DMS153 (cell line): ENCODE measurements around the gene SHISA5.
"Not testable (repeated sequence)": the region's sequence is repeated elsewhere in the genome, so short reads cannot be mapped to it uniquely, and the experiment has no call there.

ENCODE experiments used
- DNase-seq: peaks from one replicate; lab custom pipeline; 2025; lab: John Stamatoyannopoulos, UW

Gene SHISA5

DNA sequence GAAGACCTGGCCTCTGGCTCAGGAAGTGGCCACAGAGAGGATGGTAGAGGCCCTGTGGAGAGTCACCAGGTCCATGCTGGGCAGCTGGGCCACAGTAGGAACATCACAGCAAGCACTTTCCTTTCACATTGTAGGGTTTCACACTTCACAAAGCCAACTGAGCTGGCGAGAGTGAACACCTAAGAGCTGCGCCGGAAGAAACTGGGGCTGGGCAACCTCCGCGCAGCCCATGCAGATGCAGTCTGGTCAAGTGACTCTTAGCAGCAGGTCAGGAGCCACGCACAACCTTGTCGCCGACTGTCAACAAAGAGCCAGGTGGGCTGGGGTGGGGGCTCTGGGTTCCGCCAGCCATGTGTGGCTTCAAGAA is 15.3 kb upstream of the SHISA5 start:
- DNase-seq, result no peak

DNA sequence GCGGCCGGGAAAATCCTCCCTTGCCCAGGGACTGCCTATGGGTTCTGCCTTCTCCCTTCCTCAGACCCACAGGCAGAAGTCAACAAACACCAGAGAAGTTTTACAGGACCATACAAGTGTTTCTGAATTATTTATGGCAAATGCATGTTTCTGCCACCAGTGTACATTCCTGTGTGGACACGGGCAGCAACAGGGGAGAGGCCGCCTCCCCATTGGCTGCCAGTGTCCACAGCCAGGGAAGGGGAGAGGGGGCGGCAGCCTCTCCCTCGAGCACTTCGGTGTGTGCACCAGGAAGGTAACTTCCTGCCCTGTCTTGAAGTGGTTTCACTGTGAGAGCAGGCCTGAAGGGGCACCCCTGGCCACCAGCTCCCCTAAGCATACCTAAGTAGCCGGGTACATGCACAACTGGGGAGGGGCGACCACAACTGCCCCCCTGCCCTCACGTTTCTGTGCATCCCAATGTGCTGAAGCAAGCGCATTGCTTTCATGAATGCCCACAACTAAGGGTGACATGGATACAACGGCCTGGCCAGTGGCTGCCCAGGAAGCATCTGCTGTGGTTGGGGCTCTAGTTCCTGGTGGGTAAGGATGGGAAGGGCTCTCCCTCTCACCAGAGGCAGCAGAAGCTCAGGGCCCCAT is 14.8 kb upstream of the SHISA5 start:
- DNase-seq, result no peak

DNA sequence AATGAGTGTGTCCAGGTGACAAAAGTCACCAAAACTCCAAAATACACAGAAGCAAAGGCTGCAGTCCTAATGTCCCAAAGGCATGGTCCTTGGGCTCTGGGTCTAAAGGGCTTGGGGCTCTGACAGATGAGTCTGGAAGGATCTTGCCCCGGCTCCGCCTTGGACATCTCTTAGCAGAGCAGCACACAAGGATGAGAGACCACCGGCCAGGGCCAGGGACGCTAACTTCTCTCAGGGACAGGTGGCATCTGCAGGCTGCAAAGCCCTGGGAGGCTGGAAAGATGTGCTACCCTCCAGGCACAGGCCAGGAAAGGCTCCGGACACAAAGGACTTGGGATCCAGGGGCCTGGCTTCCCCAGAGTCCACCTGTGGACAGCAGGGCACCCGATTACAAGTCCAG is 14.1 kb upstream of the SHISA5 start:
- no peak for DNase-seq

DNA sequence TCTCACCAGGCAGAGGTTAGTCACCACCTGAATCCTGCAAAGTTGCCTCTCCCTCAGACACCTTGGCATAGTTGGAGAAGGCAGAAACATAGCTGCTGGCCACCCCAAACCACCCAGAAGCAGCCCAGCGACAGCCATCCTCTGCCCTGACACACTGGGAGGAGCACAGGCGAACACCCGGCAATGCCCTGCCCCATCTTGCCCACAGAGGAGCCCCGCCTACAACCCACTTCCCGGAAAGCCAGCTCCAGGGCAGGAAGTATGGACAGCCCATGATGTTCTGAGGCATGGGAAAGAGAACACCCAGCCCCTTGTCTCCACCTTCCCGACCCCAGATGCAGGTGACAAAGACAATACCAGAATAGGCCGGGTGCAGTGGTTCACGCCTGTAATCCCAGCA is 12.6 kb upstream of the SHISA5 start:
- DNase-seq, result no peak

DNA sequence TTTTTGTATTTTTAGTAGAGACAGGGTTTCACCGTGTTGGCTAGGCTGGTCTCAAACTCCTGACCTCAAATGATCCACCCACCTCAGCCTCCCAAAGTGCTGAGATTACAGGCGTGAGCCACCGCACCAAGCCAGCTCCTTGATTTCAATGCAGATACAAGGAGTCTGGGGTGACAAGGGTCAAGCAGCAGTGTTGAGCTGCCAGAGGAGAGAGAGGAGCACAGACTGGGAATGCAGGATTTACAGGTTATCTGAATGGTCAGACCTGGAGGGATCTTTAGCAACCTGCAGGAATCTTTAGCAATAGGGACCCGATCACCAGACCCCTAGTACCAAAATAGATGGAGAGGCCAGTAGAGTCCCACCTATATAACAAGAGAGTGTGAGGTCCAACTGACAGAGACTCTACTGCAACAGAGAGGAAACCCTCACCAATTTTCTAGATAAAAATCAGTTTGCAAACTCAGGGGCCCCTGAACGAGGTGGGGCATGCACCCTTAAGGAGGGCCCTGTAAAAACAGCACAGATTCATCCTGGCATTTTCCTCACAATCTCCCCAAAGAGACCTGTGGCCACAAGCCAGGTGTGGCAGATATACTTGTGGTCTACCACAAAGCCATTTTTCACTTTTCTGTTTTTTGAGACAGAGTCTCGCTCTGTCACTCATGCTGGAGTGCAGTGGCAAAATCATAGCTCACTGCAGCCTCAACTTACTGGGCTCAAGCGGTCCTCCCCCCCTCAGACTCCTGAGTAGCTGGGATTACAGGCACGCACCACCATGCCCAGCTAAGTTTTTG is 10.7 kb upstream of the SHISA5 start:
- no peak for DNase-seq

DNA sequence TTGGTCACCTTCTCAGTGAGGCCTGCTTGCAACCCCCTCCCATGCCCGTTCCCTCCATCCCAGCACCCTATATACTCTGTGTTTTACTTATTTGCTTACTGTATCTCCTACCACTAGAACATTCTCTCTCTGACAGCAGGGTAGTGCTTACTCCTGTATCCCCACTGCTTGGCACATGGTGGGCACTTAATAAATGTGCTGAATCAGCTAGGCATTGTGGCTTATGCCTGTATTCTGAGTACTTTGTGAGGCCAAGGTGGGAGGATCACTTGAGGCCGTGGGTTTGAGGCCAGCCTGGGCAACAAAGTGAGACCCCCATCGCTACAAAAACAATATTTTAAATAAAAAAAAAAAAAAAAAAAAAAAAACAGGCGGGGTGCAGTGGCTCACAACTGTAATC is 7.6 kb upstream of the SHISA5 start:
- DNase-seq, result no peak

DNA sequence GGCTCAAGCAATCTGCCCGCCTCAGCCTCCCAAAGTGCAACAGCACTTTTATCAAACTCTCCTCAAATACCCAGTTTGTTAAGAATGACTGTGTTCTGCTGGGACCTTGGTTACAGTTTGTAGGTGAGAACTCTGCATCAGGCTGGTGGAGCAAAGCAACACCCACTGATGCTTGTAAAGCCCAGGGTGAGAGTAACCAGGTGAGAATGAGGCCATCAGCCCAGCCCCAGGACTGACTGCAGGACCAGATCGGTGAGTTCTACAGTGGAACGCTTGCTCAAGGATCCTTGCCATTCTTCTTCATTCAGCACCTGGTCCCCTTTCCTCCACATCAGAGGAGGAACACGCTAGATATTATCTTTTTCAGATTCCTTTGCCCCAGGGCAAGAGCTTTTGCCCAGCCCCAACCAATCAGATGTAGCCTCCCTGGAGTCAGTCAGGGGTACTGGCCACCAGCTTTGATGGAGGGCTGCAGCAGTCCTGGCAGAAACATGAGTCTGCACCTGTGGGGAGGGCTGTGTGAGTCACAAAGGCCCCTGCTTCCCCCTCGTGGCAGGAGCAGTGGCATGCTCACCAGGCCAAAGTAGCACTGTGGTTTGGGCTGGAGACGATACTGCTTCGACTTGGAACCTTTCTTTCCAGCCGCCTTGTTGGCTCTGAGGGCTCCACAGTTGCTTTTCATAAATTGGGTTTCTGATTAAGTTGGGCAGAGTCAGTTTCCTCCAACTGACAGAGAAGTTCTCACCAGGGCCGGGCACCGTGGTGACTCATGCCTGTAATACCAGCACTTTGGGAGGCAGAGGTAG is 3.5 kb upstream of the SHISA5 start:
- no peak for DNase-seq

DNA sequence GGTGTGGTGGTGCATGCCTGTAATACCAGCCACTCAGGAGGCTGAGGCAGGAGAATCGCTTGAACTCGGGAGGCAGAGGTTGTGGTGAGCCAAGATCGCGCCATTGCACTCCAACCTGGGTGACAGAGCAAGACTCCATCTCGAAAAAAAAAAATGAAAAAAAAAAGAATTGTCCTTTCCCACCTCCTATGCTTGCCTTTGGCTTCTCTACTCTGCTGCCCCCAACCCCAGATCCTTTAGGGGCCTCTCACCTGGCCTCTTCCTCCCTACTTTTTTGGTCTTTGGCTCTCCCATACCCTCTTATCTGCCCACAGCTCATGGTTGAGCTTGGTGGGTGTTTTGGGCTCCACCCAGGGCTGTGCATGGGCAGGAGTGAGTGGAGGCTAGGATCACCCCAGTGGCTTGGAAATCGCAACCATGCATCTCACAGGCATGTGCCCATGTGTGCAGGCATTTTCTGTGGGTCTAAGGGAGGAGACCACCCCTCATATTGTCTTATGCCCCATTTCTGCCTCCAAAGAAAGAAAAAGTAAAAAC is 2.1 kb upstream of the SHISA5 start:
- DNase-seq, result no peak

DNA sequence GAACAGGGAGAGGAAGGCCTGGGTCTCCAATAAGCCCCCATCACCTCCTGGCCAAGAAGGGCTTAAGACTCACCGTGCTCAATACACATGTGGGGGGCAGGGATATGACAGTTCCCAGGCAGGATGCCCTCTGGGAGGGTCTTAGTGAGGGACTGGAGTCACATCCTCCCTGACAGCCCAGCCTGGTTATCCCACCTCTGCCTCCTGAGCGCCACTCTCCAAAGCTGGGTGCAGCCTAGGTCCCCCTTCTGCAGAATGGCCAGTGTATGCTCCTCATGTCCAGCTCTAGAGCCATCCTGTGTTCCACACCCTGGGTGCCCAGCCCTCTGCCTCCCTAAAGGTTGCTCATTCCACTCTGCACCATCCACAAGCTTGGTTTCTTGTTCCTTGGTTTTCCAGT is 1.2 kb upstream of the SHISA5 start:
- DNase-seq, result no peak

DNA sequence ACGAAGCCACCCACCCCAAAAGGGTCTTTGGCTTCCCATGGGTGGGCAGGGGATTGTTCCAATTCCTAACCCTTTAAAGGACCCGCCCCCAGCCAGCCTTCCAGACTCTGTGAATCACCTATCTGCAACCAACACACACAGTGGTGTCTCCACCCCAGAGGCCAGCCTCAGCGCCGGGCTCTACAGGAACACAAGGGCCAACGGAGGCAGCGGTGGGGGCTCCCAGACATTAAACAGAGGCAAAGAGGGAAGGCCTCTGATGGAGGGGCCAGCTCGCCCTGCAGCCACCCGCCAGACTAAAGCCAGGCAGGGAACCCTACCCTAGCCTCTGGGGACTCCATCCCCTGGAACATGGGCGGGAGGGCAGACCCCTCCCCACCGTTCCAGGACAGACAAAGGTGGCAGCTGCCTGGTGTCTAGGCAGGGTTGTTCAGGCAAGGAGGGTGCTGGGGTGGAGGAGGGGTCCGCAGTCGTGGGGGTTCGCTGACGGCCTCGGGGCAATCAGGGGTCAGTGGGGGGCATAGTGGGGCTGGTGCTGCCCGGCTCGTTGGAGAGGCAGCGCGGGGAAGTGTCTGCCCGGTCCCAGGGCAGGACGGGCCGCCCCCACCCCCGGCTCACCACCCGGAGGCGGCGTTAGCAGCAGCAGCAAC is 448 bp downstream of the SHISA5 start:
- DNase-seq, result no peak

- DNase-seq, result no peak
Observed at GRCh38 chr3:48502728-48503168, 1.2 kb downstream of the SHISA5 start.

- no peak for DNase-seq
Observed at GRCh38 chr3:48502121-48502520, 1.9 kb downstream of the SHISA5 start.

GRCh38 chr3:48501196-48501595 is 2.8 kb downstream of the SHISA5 start:
- DNase-seq, result no peak

- DNase-seq, result no peak
Observed at GRCh38 chr3:48500656-48501055, 3.3 kb downstream of the SHISA5 start.

GRCh38 chr3:48493203-48493501 is 10.8 kb downstream of the SHISA5 start:
- no peak for DNase-seq

GRCh38 chr3:48492461-48493202 is 11.3 kb downstream of the SHISA5 start:
- DNase-seq, result no peak

DNA sequence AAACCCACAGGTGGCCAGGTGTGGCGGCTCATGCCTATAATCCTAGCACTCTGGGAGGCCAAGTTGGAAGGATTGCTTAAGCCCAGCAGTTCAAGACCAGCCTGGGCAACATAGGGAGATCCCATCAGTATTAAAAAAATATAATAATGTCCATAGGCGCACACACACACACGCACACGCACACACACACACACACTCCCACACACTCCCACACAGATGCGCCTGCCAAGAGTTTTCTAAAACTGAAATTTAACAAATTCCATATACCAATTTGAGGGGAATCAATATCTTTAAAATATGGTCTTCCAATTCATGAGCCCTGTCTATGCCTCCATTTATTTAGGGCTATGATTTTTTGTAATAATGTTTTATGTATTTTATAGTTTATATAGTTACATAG is 17.0 kb downstream of the SHISA5 start:
- DNase-seq, result no peak

DNA sequence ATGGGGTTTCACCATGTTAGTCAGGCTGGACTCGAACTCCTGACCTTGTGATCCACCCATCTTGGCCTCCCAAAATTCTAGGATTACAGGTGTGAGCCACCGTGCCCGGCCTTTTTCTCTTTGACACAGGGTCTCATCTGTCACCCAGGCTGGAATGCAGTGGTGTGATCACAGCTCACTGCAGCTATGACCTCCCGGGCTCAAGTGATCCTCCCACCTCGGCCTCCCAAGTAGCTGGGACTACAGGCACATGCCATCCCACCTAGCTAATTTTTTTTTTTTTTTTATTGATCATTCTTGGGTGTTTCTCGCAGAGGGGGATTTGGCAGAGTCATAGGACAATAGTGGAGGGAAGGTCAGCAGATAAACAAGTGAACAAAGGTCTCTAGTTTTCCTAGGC is 21.2 kb downstream of the SHISA5 start:
- not testable (repeated sequence) for DNase-seq

DNA sequence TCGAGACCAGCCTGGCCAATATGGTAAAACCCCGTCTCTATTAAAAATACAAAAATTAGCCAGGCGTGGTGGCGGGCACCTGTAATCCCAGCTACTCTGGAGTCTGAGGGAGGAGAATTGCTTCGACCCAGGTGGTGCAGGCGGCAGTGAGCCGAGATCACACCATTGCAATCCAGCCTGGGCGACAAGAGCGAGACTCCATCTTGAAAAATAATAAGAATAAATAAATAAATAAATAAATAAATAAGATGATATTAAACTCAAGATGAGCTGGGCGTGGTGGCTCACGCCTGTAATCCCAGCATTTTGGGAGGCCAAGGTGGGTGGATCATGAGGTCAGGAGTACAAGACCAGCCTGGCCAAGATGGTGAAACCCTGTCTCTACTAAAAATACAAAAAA is 23.1 kb downstream of the SHISA5 start:
- DNase-seq, result not testable (repeated sequence)

GRCh38 chr3:48478626-48479555 is 25.1 kb downstream of the SHISA5 start:
- no peak for DNase-seq
